ENCODE data around the gene SEMA6D.

SEMA6D gene

GRCh38 chr15:47769166-47769565, 51.9 kb downstream of the SEMA6D start:
- no peak overlapping the region for H3K4me3 ChIP-seq (ENCODE audit: low read length)
- no peak for TF ChIP-seq ZNF274 (IDR thresholded peaks at IDR 0.05; ENCODE audit: low read depth, low read length)

- H3K4me3 ChIP-seq (ENCODE audit: low read length), result no peak overlapping the region
Measured at GRCh38 chr15:47773143-47773542, 55.8 kb downstream of the SEMA6D start.

GRCh38 chr15:47778263-47778770, 61.0 kb downstream of the SEMA6D start:
- TF ChIP-seq ZNF274 (IDR thresholded peaks at IDR 0.05; ENCODE audit: low read depth, low read length), result no peak
- no peak overlapping the region for H3K4me3 ChIP-seq (ENCODE audit: low read length)

More at GRCh38 chr15:47773143-47773542, 55.8 kb downstream of the SEMA6D start:
- no peak for TF ChIP-seq ZNF274 (IDR thresholded peaks at IDR 0.05; ENCODE audit: low read depth, low read length)

- TF ChIP-seq ZNF274 (IDR thresholded peaks at IDR 0.05; ENCODE audit: low read depth, low read length), result no peak
- no peak overlapping the region for H3K4me3 ChIP-seq (ENCODE audit: low read length)
Measured at GRCh38 chr15:47780971-47781370, 63.7 kb downstream of the SEMA6D start.

GRCh38 chr15:47781527-47781926, 64.2 kb downstream of the SEMA6D start:
- no peak overlapping the region for H3K4me3 ChIP-seq (ENCODE audit: low read length)
- TF ChIP-seq ZNF274 (IDR thresholded peaks at IDR 0.05; ENCODE audit: low read depth, low read length), result no peak

- H3K4me3 ChIP-seq (ENCODE audit: low read length), result no peak overlapping the region
- no peak for TF ChIP-seq ZNF274 (IDR thresholded peaks at IDR 0.05; ENCODE audit: low read depth, low read length)
Measured at GRCh38 chr15:47784820-47785219, 67.5 kb downstream of the SEMA6D start.

- no peak overlapping the region for H3K4me3 ChIP-seq (ENCODE audit: low read length)
- no peak for TF ChIP-seq ZNF274 (IDR thresholded peaks at IDR 0.05; ENCODE audit: low read depth, low read length)
Measured at GRCh38 chr15:47786371-47786770, 69.1 kb downstream of the SEMA6D start.

- TF ChIP-seq ZNF274 (IDR thresholded peaks at IDR 0.05; ENCODE audit: low read depth, low read length), result no peak
- no peak overlapping the region for H3K4me3 ChIP-seq (ENCODE audit: low read length)
Measured at GRCh38 chr15:47787875-47788274, 70.6 kb downstream of the SEMA6D start.

GRCh38 chr15:47788685-47789084, 71.4 kb downstream of the SEMA6D start:
- TF ChIP-seq ZNF274 (IDR thresholded peaks at IDR 0.05; ENCODE audit: low read depth, low read length), result no peak
- H3K4me3 ChIP-seq (ENCODE audit: low read length), result no peak overlapping the region

- TF ChIP-seq ZNF274 (IDR thresholded peaks at IDR 0.05; ENCODE audit: low read depth, low read length), result no peak
- H3K4me3 ChIP-seq (ENCODE audit: low read length), result no peak overlapping the region
Measured at GRCh38 chr15:47791161-47791560, 73.9 kb downstream of the SEMA6D start.

- H3K4me3 ChIP-seq (ENCODE audit: low read length), result no peak overlapping the region
- TF ChIP-seq ZNF274 (IDR thresholded peaks at IDR 0.05; ENCODE audit: low read depth, low read length), result no peak
Measured at GRCh38 chr15:47792231-47792630, 74.9 kb downstream of the SEMA6D start.

GRCh38 chr15:47794252-47794914, 77.1 kb downstream of the SEMA6D start:
- no peak for TF ChIP-seq ZNF274 (IDR thresholded peaks at IDR 0.05; ENCODE audit: low read depth, low read length)
- H3K4me3 ChIP-seq (ENCODE audit: low read length), result no peak overlapping the region

GRCh38 chr15:47795864-47796263, 78.6 kb downstream of the SEMA6D start:
- H3K4me3 ChIP-seq (ENCODE audit: low read length), result no peak overlapping the region
- no peak for TF ChIP-seq ZNF274 (IDR thresholded peaks at IDR 0.05; ENCODE audit: low read depth, low read length)

- H3K4me3 ChIP-seq (ENCODE audit: low read length), result no peak overlapping the region
- no peak for TF ChIP-seq ZNF274 (IDR thresholded peaks at IDR 0.05; ENCODE audit: low read depth, low read length)
Measured at GRCh38 chr15:47796339-47796738, 79.0 kb downstream of the SEMA6D start.

- no peak for TF ChIP-seq ZNF274 (IDR thresholded peaks at IDR 0.05; ENCODE audit: low read depth, low read length)
- H3K4me3 ChIP-seq (ENCODE audit: low read length), result no peak overlapping the region
Measured at GRCh38 chr15:47796830-47797229, 79.5 kb downstream of the SEMA6D start.

GRCh38 chr15:47801522-47801921, 84.2 kb downstream of the SEMA6D start:
- H3K4me3 ChIP-seq (ENCODE audit: low read length), result no peak overlapping the region
- TF ChIP-seq ZNF274 (IDR thresholded peaks at IDR 0.05; ENCODE audit: low read depth, low read length), result no peak

All from GM08714 (cell line).